Activated CD4-positive, alpha-beta T cell treated with anti-CD3 and anti-CD28 coated beads for 48 hours (primary cell): ENCODE results near the gene TAS2R1.
"Not testable (repeated sequence)": the region's sequence is repeated elsewhere in the genome, so short reads cannot be mapped to it uniquely, and the experiment has no call there.

Experiments
- DNase-seq: peaks from one replicate; pipeline ENCODE4 v3.0.0-alpha.2; 2020

The TAS2R1 gene

GRCh38 chr5:9621379-9621903, 8.7 kb downstream of the TAS2R1 start:
- no peak for DNase-seq

- DNase-seq, result no peak
These were observed 10.6 kb downstream of the TAS2R1 start for GRCh38 chr5:9619331-9620092.

GRCh38 chr5:9617739-9618504, 12.2 kb downstream of the TAS2R1 start:
- DNase-seq, result no peak

GRCh38 chr5:9617221-9617620, 12.9 kb downstream of the TAS2R1 start:
- DNase-seq, result no peak

- DNase-seq, result no peak
These were observed 14.8 kb downstream of the TAS2R1 start for GRCh38 chr5:9615331-9615730.

GRCh38 chr5:9613360-9613759, 16.8 kb downstream of the TAS2R1 start:
- no peak for DNase-seq

GRCh38 chr5:9610969-9611368, 19.2 kb downstream of the TAS2R1 start:
- DNase-seq, result no peak

GRCh38 chr5:9610364-9610763, 19.8 kb downstream of the TAS2R1 start:
- no peak for DNase-seq

GRCh38 chr5:9608093-9608492, 22.1 kb downstream of the TAS2R1 start:
- no peak for DNase-seq

- no peak for DNase-seq
These were observed 24.9 kb downstream of the TAS2R1 start for GRCh38 chr5:9605041-9605838.

- no peak for DNase-seq
These were observed 25.7 kb downstream of the TAS2R1 start for GRCh38 chr5:9604416-9604815.

- DNase-seq, result no peak
These were observed 29.0 kb downstream of the TAS2R1 start for GRCh38 chr5:9601055-9601739.

- no peak for DNase-seq
These were observed 30.8 kb downstream of the TAS2R1 start for GRCh38 chr5:9599391-9599790.

GRCh38 chr5:9598329-9598728, 31.8 kb downstream of the TAS2R1 start:
- not testable (repeated sequence) for DNase-seq

- not testable (repeated sequence) for DNase-seq
These were observed 32.8 kb downstream of the TAS2R1 start for GRCh38 chr5:9597322-9597721.

- no peak for DNase-seq
These were observed 33.3 kb downstream of the TAS2R1 start for GRCh38 chr5:9596824-9597223.

GRCh38 chr5:9596171-9596780, 33.9 kb downstream of the TAS2R1 start:
- DNase-seq, result no peak

- DNase-seq, result no peak
These were observed 35.2 kb downstream of the TAS2R1 start for GRCh38 chr5:9594913-9595312.

- no peak for DNase-seq
These were observed 40.9 kb downstream of the TAS2R1 start for GRCh38 chr5:9589049-9589835.

GRCh38 chr5:9588254-9588653, 41.9 kb downstream of the TAS2R1 start:
- no peak for DNase-seq

GRCh38 chr5:9587135-9587534, 43.0 kb downstream of the TAS2R1 start:
- DNase-seq, result no peak
